OCI-LY1 (cell line): Measurements from ENCODE around the gene PSORS1C1.

Source experiments
- H2AFZ ChIP-seq: fragments of 200-600 bp; sonication (generic), shearing (Covaris generic); 2 replicates; pipeline ENCODE4 v1.6.0; 2014; ENCODE audit warnings: antibody characterized with exemption, mild to moderate bottlenecking, low read length
- H3F3A ChIP-seq: fragments of 200-600 bp; sonication (generic), shearing (Covaris generic); 2 replicates; pipeline ENCODE4 v1.6.0; 2014; ENCODE audit warnings: mild to moderate bottlenecking, antibody characterized with exemption, low read length, moderate library complexity; ENCODE audit not compliant: insufficient read depth
- H3K27ac ChIP-seq: fragments of 200-600 bp; sonication (generic); 2 replicates; pipeline ENCODE4 v1.5.1; 2014; ENCODE audit warnings: low read length, mixed run types, mild to moderate bottlenecking, low read depth; ENCODE audit not compliant: poor library complexity, severe bottlenecking
- H3K27me3 ChIP-seq: fragments of 200-600 bp; sonication (generic); 2 replicates; pipeline ENCODE4 v1.6.0; 2014; ENCODE audit warnings: antibody characterized with exemption, mild to moderate bottlenecking, low read length, moderate library complexity; ENCODE audit not compliant: insufficient read depth
- H3K36me3 ChIP-seq: fragments of 200-600 bp; sonication (generic); 2 replicates; pipeline ENCODE4 v1.6.1; 2014; ENCODE audit warnings: mild to moderate bottlenecking, antibody characterized with exemption, low read length, moderate library complexity, mixed read lengths; ENCODE audit not compliant: insufficient read depth
- H3K4me1 ChIP-seq: fragments of 200-600 bp; sonication (generic); 2 replicates; pipeline ENCODE4 v1.5.1; 2014; ENCODE audit warnings: mild to moderate bottlenecking, low read length, moderate library complexity; ENCODE audit not compliant: insufficient read depth, severe bottlenecking
- H3K4me2 ChIP-seq: fragments of 200-600 bp; sonication (generic), shearing (Covaris generic); 2 replicates; pipeline ENCODE4 v1.6.1; 2014; ENCODE audit warnings: low read length
- H3K4me3 ChIP-seq: fragments of 200-600 bp; sonication (generic); 2 replicates; pipeline ENCODE4 v1.5.1; 2014; ENCODE audit warnings: low read length, low read depth, mild to moderate bottlenecking, mixed read lengths; ENCODE audit not compliant: poor library complexity, severe bottlenecking
- H3K79me2 ChIP-seq: fragments of 200-600 bp; shearing (Covaris generic); 2 replicates; pipeline ENCODE4 v1.6.1; 2016; ENCODE audit warnings: mixed run types, low read length, mixed read lengths; ENCODE audit not compliant: insufficient read depth
- H3K9ac ChIP-seq: fragments of 200-600 bp; sonication (generic), shearing (Covaris generic); 2 replicates; pipeline ENCODE4 v1.6.1; 2014; ENCODE audit warnings: mild to moderate bottlenecking, low read length, mixed read lengths
- H3K9me2 ChIP-seq: fragments of 200-600 bp; sonication (generic), shearing (Covaris generic); 2 replicates; pipeline ENCODE4 v1.6.1; 2014; ENCODE audit warnings: low read depth, mild to moderate bottlenecking, low read length, mixed read lengths
- H3K9me3 ChIP-seq: fragments of 200-600 bp; shearing (Covaris generic); 2 replicates; pipeline ENCODE4 v1.6.1; 2014; ENCODE audit warnings: low read length, mixed read lengths
- H4K20me1 ChIP-seq: fragments of 200-600 bp; sonication (generic), shearing (Covaris generic); 2 replicates; pipeline ENCODE4 v1.6.0; 2016; ENCODE audit warnings: mild to moderate bottlenecking, low read length; ENCODE audit not compliant: insufficient read depth
- EZH2 ChIP-seq: fragments of 200-600 bp; sonication (generic), shearing (Covaris generic); IDR thresholded peaks from 2 replicates; pipeline ENCODE4 v1.8.0; 2017; ENCODE audit warnings: borderline replicate concordance, mixed run types, mild to moderate bottlenecking, antibody characterized with exemption, low read length, moderate library complexity, mixed read lengths
- TF ChIP-seq, protein P1 (sequence below): fragments of 200-600 bp; sonication (generic), shearing (Covaris generic); IDR thresholded peaks from 2 replicates; pipeline ENCODE4 v1.5.1; 2017; ENCODE audit warnings: mild to moderate bottlenecking, antibody characterized with exemption, low read length, moderate library complexity, mixed read lengths

Gene PSORS1C1

DNA sequence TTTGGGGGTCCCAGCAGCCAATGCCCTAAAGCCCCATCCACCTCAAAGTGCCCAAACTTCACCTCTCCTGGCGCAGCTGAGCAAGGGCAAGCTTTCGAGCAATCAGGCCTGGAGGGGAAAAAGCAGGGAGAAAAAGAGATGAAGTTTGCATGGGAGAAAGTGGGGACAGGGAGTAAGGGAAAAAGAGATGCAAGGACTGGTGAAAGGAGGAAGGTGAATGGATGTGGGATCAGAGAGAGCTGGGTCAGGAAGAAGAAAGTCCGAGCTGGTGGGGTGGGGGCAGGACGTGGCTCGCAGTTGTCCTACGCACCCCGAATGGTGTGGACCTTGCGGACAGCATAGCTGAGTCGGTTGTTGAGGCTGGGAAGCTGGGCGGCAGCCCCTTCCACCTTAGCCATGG is 30.8 kb downstream of the PSORS1C1 start:
- Histone ChIP-seq H4K20me1 (no peaks in the 10 kb centered on the region), H3K27me3 (no peaks in the 10 kb centered on the region), H3K27ac (no peak overlapping the region), H3K9ac (no peak overlapping the region), H3K4me1 (no peaks in the 10 kb centered on the region), H3K79me2 (no peaks in the 10 kb centered on the region), H3K9me3 (no peaks in the 10 kb centered on the region), H3K4me2 (no peak overlapping the region), H3K4me3 (no peak overlapping the region), H3K36me3 (peaks cover 37% of the 10 kb centered on the region), H3F3A (no peaks in the 10 kb centered on the region), H2AFZ (no peak overlapping the region), H3K9me2 (no peaks in the 10 kb centered on the region)
- TF ChIP-seq EZH2 = no peak

DNA sequence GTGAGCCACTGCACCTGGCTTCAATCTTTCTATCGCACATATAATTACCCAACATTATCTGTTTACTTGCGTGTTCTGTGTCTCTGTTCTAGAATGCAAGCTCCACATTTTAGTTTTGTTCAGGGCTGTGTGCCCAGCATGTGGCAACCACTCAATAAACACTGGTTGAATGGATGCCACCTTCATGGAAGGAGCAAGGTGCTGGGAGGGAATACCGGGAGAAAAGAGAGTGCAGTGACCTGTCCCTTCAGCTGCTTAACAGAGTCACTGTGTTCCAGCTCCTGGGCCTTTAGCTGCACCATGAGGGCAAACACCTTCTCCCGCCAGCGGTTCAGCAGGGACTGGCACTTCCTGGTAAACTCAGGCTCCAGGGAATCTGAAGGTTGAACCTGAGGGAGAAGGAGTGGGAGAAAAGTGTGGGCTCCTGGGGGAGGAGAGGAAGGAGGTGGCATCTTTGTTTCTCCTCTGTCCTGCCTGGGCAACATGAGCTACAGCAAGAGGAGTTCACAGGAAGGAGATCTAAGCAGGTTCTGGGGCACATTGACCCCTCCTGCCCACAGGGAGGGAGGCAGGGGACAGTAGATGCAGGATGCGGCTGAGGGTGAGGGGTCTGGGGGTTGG is 35.3 kb downstream of the PSORS1C1 start:
- Histone ChIP-seq H3K27me3 (no peaks in the 10 kb centered on the region), H3K27ac (no peak overlapping the region), H3K9me3 (no peaks in the 10 kb centered on the region), H3K36me3 (peaks cover 28% of the 10 kb centered on the region; the same call in 1 of the 2 replicates), H3K4me2 (no peak overlapping the region), H3K9ac (no peak overlapping the region), H2AFZ (no peak overlapping the region), H3K4me1 (peaks cover 15% of the 10 kb centered on the region), H4K20me1 (no peaks in the 10 kb centered on the region), H3K4me3 (no peak overlapping the region), H3F3A (no peaks in the 10 kb centered on the region), H3K9me2 (no peaks in the 10 kb centered on the region), H3K79me2 (no peaks in the 10 kb centered on the region)
- TF ChIP-seq EZH2 = no peak
- TF ChIP-seq, protein P1, sequence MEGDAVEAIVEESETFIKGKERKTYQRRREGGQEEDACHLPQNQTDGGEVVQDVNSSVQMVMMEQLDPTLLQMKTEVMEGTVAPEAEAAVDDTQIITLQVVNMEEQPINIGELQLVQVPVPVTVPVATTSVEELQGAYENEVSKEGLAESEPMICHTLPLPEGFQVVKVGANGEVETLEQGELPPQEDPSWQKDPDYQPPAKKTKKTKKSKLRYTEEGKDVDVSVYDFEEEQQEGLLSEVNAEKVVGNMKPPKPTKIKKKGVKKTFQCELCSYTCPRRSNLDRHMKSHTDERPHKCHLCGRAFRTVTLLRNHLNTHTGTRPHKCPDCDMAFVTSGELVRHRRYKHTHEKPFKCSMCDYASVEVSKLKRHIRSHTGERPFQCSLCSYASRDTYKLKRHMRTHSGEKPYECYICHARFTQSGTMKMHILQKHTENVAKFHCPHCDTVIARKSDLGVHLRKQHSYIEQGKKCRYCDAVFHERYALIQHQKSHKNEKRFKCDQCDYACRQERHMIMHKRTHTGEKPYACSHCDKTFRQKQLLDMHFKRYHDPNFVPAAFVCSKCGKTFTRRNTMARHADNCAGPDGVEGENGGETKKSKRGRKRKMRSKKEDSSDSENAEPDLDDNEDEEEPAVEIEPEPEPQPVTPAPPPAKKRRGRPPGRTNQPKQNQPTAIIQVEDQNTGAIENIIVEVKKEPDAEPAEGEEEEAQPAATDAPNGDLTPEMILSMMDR = no peak

DNA sequence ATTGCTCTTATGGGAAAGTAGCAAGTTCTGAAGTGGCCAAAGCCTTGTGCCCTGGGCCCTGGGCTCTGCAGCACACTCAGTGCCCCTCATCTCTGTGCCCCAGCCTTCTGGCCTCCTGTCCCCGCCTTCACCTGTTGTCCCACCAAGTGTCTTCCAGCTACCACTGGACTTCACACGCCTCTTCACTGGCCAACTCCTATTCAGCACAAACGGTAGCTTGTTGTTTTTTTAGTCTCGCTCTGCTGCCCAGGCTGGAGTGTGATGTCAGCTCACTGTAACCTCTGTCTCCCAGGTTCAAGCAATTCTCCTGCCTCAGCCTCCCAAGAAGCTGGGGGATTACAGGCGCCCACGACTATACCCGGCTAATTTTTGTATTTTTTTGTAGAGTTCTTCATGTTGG is 38.2 kb downstream of the PSORS1C1 start:
- H3K27ac ChIP-seq = peak overlapping the region; percentile 63
- peaks cover 34% of the 10 kb centered on the region for H3K36me3 ChIP-seq
- H3K27me3 ChIP-seq = no peaks in the 10 kb centered on the region
- H2AFZ ChIP-seq = no peak overlapping the region
- H3K9ac ChIP-seq = no peak overlapping the region
- H3K9me2 ChIP-seq = no peaks in the 10 kb centered on the region
- no peaks in the 10 kb centered on the region for H4K20me1 ChIP-seq
- no peaks in the 10 kb centered on the region for H3F3A ChIP-seq
- H3K4me2 ChIP-seq = no peak overlapping the region
- H3K79me2 ChIP-seq = no peaks in the 10 kb centered on the region
- H3K9me3 ChIP-seq = no peaks in the 10 kb centered on the region
- peaks cover 26% of the 10 kb centered on the region for H3K4me1 ChIP-seq
- TF ChIP-seq, protein P1 = no peak
- no peak for TF ChIP-seq EZH2
- H3K4me3 ChIP-seq = no peak overlapping the region

DNA sequence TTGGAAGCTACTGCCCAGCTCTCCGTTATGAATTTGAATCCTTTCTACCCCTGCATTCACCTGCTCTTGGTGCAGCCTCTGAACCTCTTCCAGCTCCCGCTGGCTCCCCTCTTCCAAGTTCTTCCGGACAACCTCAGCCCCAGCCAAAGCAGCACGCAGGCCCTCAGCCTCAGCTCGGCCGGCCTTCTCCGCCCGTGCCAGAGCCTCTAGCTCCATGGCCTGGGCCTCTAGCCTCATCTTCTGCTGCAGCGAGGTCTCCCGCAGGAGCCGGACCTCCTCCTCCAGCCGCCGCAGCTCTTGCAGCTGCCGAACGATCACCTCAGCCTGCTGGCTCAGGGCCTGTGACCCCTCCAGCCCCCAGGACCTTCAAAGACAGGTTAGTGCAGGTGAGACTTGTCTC is 39.8 kb downstream of the PSORS1C1 start:
- H3K4me1 ChIP-seq = peaks cover 27% of the 10 kb centered on the region
- no peak for TF ChIP-seq EZH2
- TF ChIP-seq, protein P1 = no peak
- no peaks in the 10 kb centered on the region for H3K9me2 ChIP-seq
- peaks cover 34% of the 10 kb centered on the region for H3K36me3 ChIP-seq
- no peaks in the 10 kb centered on the region for H3K79me2 ChIP-seq
- no peak overlapping the region for H3K4me3 ChIP-seq
- H3K4me2 ChIP-seq = no peak overlapping the region
- H2AFZ ChIP-seq = no peak overlapping the region
- H3K9ac ChIP-seq = no peak overlapping the region
- no peaks in the 10 kb centered on the region for H3F3A ChIP-seq
- no peaks in the 10 kb centered on the region for H3K9me3 ChIP-seq
- no peaks in the 10 kb centered on the region for H4K20me1 ChIP-seq
- H3K27me3 ChIP-seq = no peaks in the 10 kb centered on the region
- H3K27ac ChIP-seq = no peak overlapping the region
